GM23338 (cell line): Measurements from ENCODE around the gene DAB1. TPM values are rescaled to one million over a fixed set of nuclear protein-coding genes. Genes with fewer than 3 reads are reported as not detected.

ENCODE experiments used
- ATAC-seq: fragments of 200-7000 bp; cut with Tn5 transposase; 3 replicates; pipeline ENCODE4 v1.9.1; 2020
- DNase-seq: peaks from one replicate; pipeline ENCODE4 v3.0.0-alpha.2; 2015; ENCODE audit warnings: low spot score
- H2AFZ ChIP-seq: fragments of 200-600 bp; sonication (generic); 2 replicates; pipeline ENCODE4 v1.8.0; 2016; ENCODE audit warnings: antibody characterized with exemption, mild to moderate bottlenecking, moderate library complexity
- H3F3A ChIP-seq: fragments of 200-600 bp; sonication (generic); replicated peaks from 2 replicates; pipeline ENCODE4 v1.8.0; 2017; ENCODE audit warnings: antibody characterized with exemption, mixed run types, low read depth
- H3K27ac ChIP-seq: fragments of 200-600 bp; sonication (generic); 2 replicates; pipeline ENCODE4 v1.6.1; 2016; ENCODE audit warnings: low read depth
- H3K27me3 ChIP-seq: fragments of 200-600 bp; sonication (generic); 2 replicates; pipeline ENCODE4 v1.8.0; 2016; ENCODE audit warnings: mild to moderate bottlenecking, mixed run types, moderate library complexity; ENCODE audit not compliant: insufficient read depth
- H3K36me3 ChIP-seq: fragments of 200-600 bp; sonication (generic); 2 replicates; pipeline ENCODE4 v1.8.0; 2016; ENCODE audit warnings: mild to moderate bottlenecking; ENCODE audit not compliant: insufficient read depth
- H3K4me1 ChIP-seq: fragments of 200-600 bp; sonication (generic); 2 replicates; pipeline ENCODE4 v1.8.0; 2016; ENCODE audit warnings: mild to moderate bottlenecking, moderate library complexity; ENCODE audit not compliant: insufficient read depth
- H3K4me2 ChIP-seq: fragments of 200-600 bp; sonication (generic); 2 replicates; pipeline ENCODE4 v1.7.1; 2017; ENCODE audit warnings: mixed run types
- H3K4me3 ChIP-seq: fragments of 200-600 bp; sonication (generic); 2 replicates; pipeline ENCODE4 v1.6.1; 2016; ENCODE audit warnings: mixed run types
- H3K79me2 ChIP-seq: fragments of 200-600 bp; sonication (generic); replicated peaks from 2 replicates; pipeline ENCODE4 v1.8.0; 2017; ENCODE audit warnings: mild to moderate bottlenecking; ENCODE audit not compliant: insufficient read depth
- H3K9me2 ChIP-seq: fragments of 200-600 bp; sonication (generic); 2 replicates; pipeline ENCODE4 v1.8.0; 2017; ENCODE audit not compliant: insufficient read depth
- H4K20me1 ChIP-seq: fragments of 200-600 bp; sonication (generic); replicated peaks from 2 replicates; pipeline ENCODE4 v1.8.0; 2017; ENCODE audit warnings: mild to moderate bottlenecking; ENCODE audit not compliant: insufficient read depth
- H3K27ac Mint-ChIP-seq: 2 replicates; pipeline ENCODE4 v1.8.0; 2020; ENCODE audit warnings: inconsistent platforms, mild to moderate bottlenecking, moderate library complexity, mixed read lengths
- H3K27me3 Mint-ChIP-seq: 3 replicates; pipeline ENCODE4 v1.8.0; 2022; ENCODE audit warnings: low read depth, mild to moderate bottlenecking, moderate library complexity, mixed read lengths, inconsistent platforms; ENCODE audit not compliant: insufficient read depth, poor library complexity
- H3K36me3 Mint-ChIP-seq: 3 replicates; pipeline ENCODE4 v1.8.0; 2021; ENCODE audit warnings: low read depth, mild to moderate bottlenecking, inconsistent platforms, moderate library complexity, mixed read lengths
- H3K4me1 Mint-ChIP-seq: 3 replicates; pipeline ENCODE4 v1.8.0; 2020; ENCODE audit warnings: mild to moderate bottlenecking, inconsistent platforms, mixed read lengths
- H3K4me3 Mint-ChIP-seq: 3 replicates; pipeline ENCODE4 v1.8.0; 2021; ENCODE audit warnings: moderate library complexity, mild to moderate bottlenecking, inconsistent platforms, mixed read lengths
- H3K9me3 Mint-ChIP-seq: 3 replicates; pipeline ENCODE4 v1.8.0; 2020; ENCODE audit warnings: moderate library complexity, mild to moderate bottlenecking, inconsistent platforms, mixed read lengths
- CREB1 ChIP-seq: fragments of 250-450 bp; sonication (Bioruptor Pico); IDR thresholded peaks from 2 replicates; pipeline ENCODE4 v1.5.0; 2020; ENCODE audit warnings: low read depth, mild to moderate bottlenecking, moderate library complexity
- CTCF ChIP-seq, 2 experiments: fragments of 200-600 bp in 1 of 2; sonication (generic) in 1 of 2; conservative IDR thresholded peaks; 2 replicates each; pipeline versions ENCODE4 v1.5.1 to v1.6.1; 2016 to 2017; ENCODE audit warnings: antibody characterized with exemption in 2 of 2, low read depth in 2 of 2, mild to moderate bottlenecking in 2 of 2, moderate library complexity in 1 of 2
- ETS1 ChIP-seq: IDR thresholded peaks from 2 replicates; pipeline ENCODE4 v1.6.1; 2016; ENCODE audit warnings: antibody characterized with exemption
- EZH2 ChIP-seq: fragments of 200-600 bp; sonication (generic); IDR thresholded peaks from one replicate; pipeline ENCODE4 v1.8.0; 2017; ENCODE audit warnings: antibody characterized with exemption, mild to moderate bottlenecking, low read depth; ENCODE audit not compliant: unreplicated experiment
- EZH2phosphoT487 ChIP-seq: fragments of 200-600 bp; sonication (generic); IDR thresholded peaks from one replicate; pipeline ENCODE4 v1.8.1; 2018; ENCODE audit warnings: antibody characterized with exemption; ENCODE audit not compliant: unreplicated experiment
- JUNB ChIP-seq: IDR thresholded peaks from one replicate; pipeline ENCODE4 v1.6.1; 2016; ENCODE audit warnings: antibody characterized with exemption; ENCODE audit not compliant: unreplicated experiment
- NANOG ChIP-seq: IDR thresholded peaks from 2 replicates; pipeline ENCODE4 v1.6.1; 2016; ENCODE audit warnings: antibody characterized with exemption, borderline replicate concordance
- POLR2AphosphoS5 ChIP-seq: IDR thresholded peaks from 2 replicates; pipeline ENCODE4 v1.6.1; 2016; ENCODE audit warnings: antibody characterized with exemption, low read depth
- REST ChIP-seq: IDR thresholded peaks from one replicate; pipeline ENCODE4 v1.6.1; 2018; ENCODE audit warnings: antibody characterized with exemption; ENCODE audit not compliant: unreplicated experiment
- STAT1 ChIP-seq: IDR thresholded peaks from one replicate; pipeline ENCODE4 v1.6.1; 2016; ENCODE audit warnings: antibody characterized with exemption; ENCODE audit not compliant: unreplicated experiment
- ZNF114 ChIP-seq: fragments of 250-450 bp; sonication (Bioruptor Pico); IDR thresholded peaks from 2 replicates; pipeline ENCODE4 v1.5.0; 2020; ENCODE audit warnings: mild to moderate bottlenecking, moderate library complexity
- ZNF331 ChIP-seq: fragments of 250-450 bp; sonication (Bioruptor Pico); IDR thresholded peaks from 2 replicates; pipeline ENCODE4 v1.5.0; 2020; ENCODE audit warnings: low read depth, mild to moderate bottlenecking, moderate library complexity
- ZNF462 ChIP-seq: fragments of 250-450 bp; sonication (Bioruptor Pico); IDR thresholded peaks from 2 replicates; pipeline ENCODE4 v1.5.0; 2020; ENCODE audit warnings: mild to moderate bottlenecking, moderate library complexity
- polyA plus RNA-seq: library from polyadenylated mRNA; unstranded; fragments of >200 nt; fragmentation: Nextera tagmentation; extraction: Ambion mirVana; gene quantifications from 2 replicates; pipeline ENCODE4 v1.2.1, GENCODE V29; 2016
- total RNA-seq: library from RNA; depleted of rRNA; stranded (reverse); fragments of >200 nt; shearing (Covaris generic); gene quantifications from 2 replicates; pipeline ENCODE4 v1.2.3, GENCODE V29; 2014

The DAB1 gene
- total and polyA plus RNA-seq, 2 experiments from 2014 or later: 12.8 to 14.5 TPM

GRCh38 chr1:57464756-57465155 lies 40.9 kb upstream of the DAB1 start:
- H3K27ac Mint-ChIP-seq: no peak overlapping the region
- H3K4me3 Mint-ChIP-seq: no peak overlapping the region
- DNase-seq: no peak
- H3K9me3 Mint-ChIP-seq: no peaks in the 10 kb centered on the region
- no peaks in the 10 kb centered on the region for H3K27me3 Mint-ChIP-seq
- Histone ChIP-seq H3K9me2 (peaks cover 4% of the 10 kb centered on the region; the same call in 1 of the 2 replicates), H3K27ac (no peak overlapping the region), H3K4me3 (no peak overlapping the region), H4K20me1 (no peaks in the 10 kb centered on the region), H3F3A (no peaks in the 10 kb centered on the region), H3K36me3 (no peaks in the 10 kb centered on the region), H3K27me3 (no peaks in the 10 kb centered on the region), H2AFZ (no peak overlapping the region), H3K4me1 (peaks cover 11% of the 10 kb centered on the region), H3K4me2 (no peak overlapping the region), H3K79me2 (no peaks in the 10 kb centered on the region)
- no peak for ATAC-seq
- peaks cover 11% of the 10 kb centered on the region for H3K4me1 Mint-ChIP-seq
- no peaks in the 10 kb centered on the region for H3K36me3 Mint-ChIP-seq
- TF ChIP-seq ZNF462 (CRISPR knock-in tag) (no peak), POLR2AphosphoS5 (no peak), CREB1 (CRISPR knock-in tag) (no peak), ZNF114 (CRISPR knock-in tag) (no peak), ETS1 (no peak), ZNF331 (CRISPR knock-in tag) (no peak), CTCF (conservative IDR thresholded peaks at IDR 0.05; ENCODE audit: low read depth in 2 of 2) (no peak), EZH2phosphoT487 (no peak), NANOG (no peak), STAT1 (no peak), JUNB (no peak), EZH2 (no peak), REST (no peak)
